Right atrium auricular region (tissue), 2 donors: Measurements from ENCODE around the gene PDE4B. TPM values are rescaled to one million over a fixed set of nuclear protein-coding genes. Genes with fewer than 3 reads are reported as not detected.

Source experiments
- DNase-seq: peaks from one replicate; pipeline ENCODE4 v3.0.0-alpha.2; 2019; ENCODE audit warnings: low spot score
- H3K27ac ChIP-seq, 2 donors: fragments of 200-600 bp; sonication (generic); 1 replicate in 1 of 2; 2 replicates in 1 of 2; pipeline ENCODE4 v1.5.1; 2016 to 2019
- H3K27me3 ChIP-seq, 2 donors: fragments of 200-600 bp; sonication (generic); one replicate each; pipeline versions ENCODE4 v1.5.1 to v1.6.0; 2017 to 2019
- H3K36me3 ChIP-seq: fragments of 200-600 bp; sonication (generic); one replicate; pipeline ENCODE4 v1.5.1; 2016
- H3K4me1 ChIP-seq, 2 donors: fragments of 200-600 bp; sonication (generic); one replicate each; pipeline versions ENCODE4 v1.5.1 to v1.6.0; 2017 to 2019
- H3K4me3 ChIP-seq, 2 donors: fragments of 200-600 bp; sonication (generic); 1 replicate in 1 of 2; 2 replicates in 1 of 2; pipeline ENCODE4 v1.5.1; 2017 to 2019; ENCODE audit warnings: mild to moderate bottlenecking in 1 of 2, moderate library complexity in 1 of 2
- H3K9me3 ChIP-seq, 2 donors: fragments of 200-600 bp; sonication (generic); one replicate each; pipeline ENCODE4 v1.5.1; 2019
- CTCF ChIP-seq, 2 donors: fragments of 200-600 bp; sonication (generic); IDR thresholded peaks; one replicate each; pipeline ENCODE4 v1.5.1; 2019; ENCODE audit warnings: antibody characterized with exemption in 2 of 2
- total RNA-seq, 2 donors: library from RNA; depleted of rRNA; stranded (reverse); fragments of >200 nt; gene quantifications; one replicate each; pipeline ENCODE4 v1.1.0, GENCODE V29; 2016

Gene PDE4B
- total RNA-seq, 2 donors from 2014 or later, result 16.0 to 27.7 TPM

DNA sequence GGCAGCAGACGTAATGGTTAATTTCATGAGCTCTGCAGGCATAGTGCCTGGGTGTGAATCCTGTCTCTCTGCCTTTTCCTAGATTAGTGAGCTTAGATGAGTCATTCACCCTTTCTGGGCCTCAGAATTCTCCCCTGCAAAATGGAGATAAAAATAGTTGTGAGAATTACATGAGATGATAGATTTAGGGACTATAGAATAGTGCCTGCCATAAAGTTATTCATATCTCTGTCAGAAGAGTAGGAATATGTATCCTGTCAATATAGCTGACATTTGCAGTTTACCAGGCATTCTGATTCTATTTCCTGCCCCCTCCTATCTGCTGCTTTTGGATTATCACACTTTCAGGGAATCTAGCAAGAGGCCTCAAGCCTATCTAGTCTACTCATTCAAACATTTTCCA is 112.0 kb downstream of the PDE4B start:
- H3K4me1 ChIP-seq, result no peaks in the 10 kb centered on the region
- H3K9me3 ChIP-seq, result no peaks in the 10 kb centered on the region
- H3K27ac ChIP-seq, result no peak overlapping the region
- H3K4me3 ChIP-seq, result no peak overlapping the region
- no peaks in the 10 kb centered on the region for H3K27me3 ChIP-seq
- no peak for DNase-seq
- no peaks in the 10 kb centered on the region for H3K36me3 ChIP-seq
- no peak for TF ChIP-seq CTCF (IDR thresholded peaks at IDR 0.05)

- Histone ChIP-seq H3K36me3 (no peaks in the 10 kb centered on the region), H3K27me3 (no peaks in the 10 kb centered on the region), H3K9me3 (no peaks in the 10 kb centered on the region), H3K27ac (no peak overlapping the region), H3K4me1 (no peaks in the 10 kb centered on the region), H3K4me3 (no peak overlapping the region)
- TF ChIP-seq CTCF (IDR thresholded peaks at IDR 0.05), result no peak
- DNase-seq, result no peak
These were observed 117.7 kb downstream of the PDE4B start for GRCh38 chr1:65910432-65910831.

GRCh38 chr1:65911679-65912078 is 119.0 kb downstream of the PDE4B start:
- Histone ChIP-seq H3K9me3 (no peaks in the 10 kb centered on the region), H3K4me3 (no peak overlapping the region), H3K27me3 (no peaks in the 10 kb centered on the region), H3K36me3 (no peaks in the 10 kb centered on the region), H3K27ac (no peak overlapping the region), H3K4me1 (no peaks in the 10 kb centered on the region)
- TF ChIP-seq CTCF (IDR thresholded peaks at IDR 0.05), result no peak
- DNase-seq, result no peak

DNA sequence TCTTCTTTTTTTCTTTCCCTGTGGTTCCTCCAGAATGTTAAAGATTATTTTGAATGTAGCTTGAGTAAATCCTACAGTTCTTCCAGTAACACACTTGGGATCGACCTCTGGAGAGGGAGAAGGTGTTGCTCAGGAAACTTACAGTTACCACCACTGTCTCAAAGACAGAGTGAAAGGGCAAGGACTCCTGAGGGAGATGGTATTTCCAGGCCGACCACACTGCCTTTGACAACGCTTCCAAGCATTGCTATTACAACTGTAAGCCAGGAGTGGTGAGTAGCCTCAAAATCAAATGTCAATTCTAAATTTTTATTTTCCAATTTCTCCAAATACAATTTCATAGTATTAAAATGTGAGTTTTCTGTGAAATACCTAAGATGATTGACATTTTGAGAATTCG is 125.9 kb downstream of the PDE4B start:
- Histone ChIP-seq H3K27me3 (no peaks in the 10 kb centered on the region), H3K9me3 (no peaks in the 10 kb centered on the region), H3K36me3 (no peaks in the 10 kb centered on the region), H3K4me3 (no peak overlapping the region), H3K27ac (no peak overlapping the region), H3K4me1 (no peaks in the 10 kb centered on the region)
- no peak for DNase-seq
- no peak for TF ChIP-seq CTCF (IDR thresholded peaks at IDR 0.05)

DNA sequence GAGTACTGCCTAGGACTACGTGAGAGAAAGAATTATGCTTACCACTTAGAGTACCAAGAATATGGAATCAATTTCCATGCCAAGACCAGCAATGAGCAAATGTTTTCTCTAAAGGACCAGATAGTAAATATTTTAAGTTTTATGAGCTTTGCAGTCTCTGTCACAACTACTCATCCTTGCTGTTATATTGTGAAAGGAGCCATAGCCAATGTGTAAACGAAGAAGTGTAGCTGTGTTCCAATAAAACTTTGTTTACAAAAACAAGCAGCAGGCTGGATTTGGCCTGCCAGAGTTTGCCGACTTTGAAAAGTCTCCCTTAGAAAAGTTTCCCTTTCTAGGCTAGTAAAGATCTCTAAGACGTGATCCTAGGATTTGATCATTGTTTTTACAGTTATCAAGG is 128.8 kb downstream of the PDE4B start:
- H3K4me1 ChIP-seq, result no peaks in the 10 kb centered on the region
- TF ChIP-seq CTCF (IDR thresholded peaks at IDR 0.05), result no peak
- H3K9me3 ChIP-seq, result no peaks in the 10 kb centered on the region
- H3K27ac ChIP-seq, result no peak overlapping the region
- no peaks in the 10 kb centered on the region for H3K27me3 ChIP-seq
- H3K36me3 ChIP-seq, result no peaks in the 10 kb centered on the region
- no peak overlapping the region for H3K4me3 ChIP-seq
- DNase-seq, result no peak

GRCh38 chr1:65924471-65924870 is 131.8 kb downstream of the PDE4B start:
- H3K27me3 ChIP-seq, result no peaks in the 10 kb centered on the region
- H3K9me3 ChIP-seq, result no peaks in the 10 kb centered on the region
- no peaks in the 10 kb centered on the region for H3K36me3 ChIP-seq
- no peak overlapping the region for H3K4me3 ChIP-seq
- no peak for TF ChIP-seq CTCF (IDR thresholded peaks at IDR 0.05)
- no peak for DNase-seq
- H3K27ac ChIP-seq, result no peak overlapping the region
- H3K4me1 ChIP-seq, result no peaks in the 10 kb centered on the region
